MM.1S (cell line): Measurements from ENCODE around the gene UGGT2.
A peak's percentile ranks its signal among the peaks of the same experiment; 100 is the strongest.

Experiments
- EZH2 ChIP-seq: fragments of 300-600 bp; sonication (generic); optimal IDR thresholded peaks from 2 replicates; pipeline ENCODE3; 2017; ENCODE audit warnings: low read depth, mild to moderate bottlenecking, antibody characterized with exemption, low read length, mixed read lengths
- TF ChIP-seq, protein P1 (sequence below): fragments of 300-600 bp; sonication (generic); IDR thresholded peaks from 2 replicates; pipeline ENCODE4 v1.5.1; 2016; ENCODE audit warnings: antibody characterized with exemption, low read length, mixed read lengths

DNA sequence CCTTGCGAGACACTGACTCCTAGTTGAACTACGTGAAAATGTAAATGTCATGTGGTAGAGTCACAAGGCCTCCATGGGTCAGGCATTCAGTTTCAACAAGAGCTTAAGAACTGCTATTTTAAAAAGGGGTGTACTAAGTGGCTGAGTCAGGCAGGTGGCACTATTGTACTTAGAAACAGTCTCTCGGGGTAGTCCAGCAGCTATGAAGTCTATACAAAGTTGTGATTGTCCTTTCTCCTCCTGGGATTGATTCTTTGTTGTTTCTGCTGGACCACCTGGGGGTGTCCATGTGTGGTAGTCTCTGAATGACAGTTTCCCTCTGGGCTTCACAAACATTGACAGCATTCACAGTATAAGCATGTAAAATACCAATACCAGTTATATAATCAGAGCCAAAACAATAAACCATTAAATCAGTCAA lies 33.0 kb downstream of the UGGT2 start:
- TF ChIP-seq, protein P1, sequence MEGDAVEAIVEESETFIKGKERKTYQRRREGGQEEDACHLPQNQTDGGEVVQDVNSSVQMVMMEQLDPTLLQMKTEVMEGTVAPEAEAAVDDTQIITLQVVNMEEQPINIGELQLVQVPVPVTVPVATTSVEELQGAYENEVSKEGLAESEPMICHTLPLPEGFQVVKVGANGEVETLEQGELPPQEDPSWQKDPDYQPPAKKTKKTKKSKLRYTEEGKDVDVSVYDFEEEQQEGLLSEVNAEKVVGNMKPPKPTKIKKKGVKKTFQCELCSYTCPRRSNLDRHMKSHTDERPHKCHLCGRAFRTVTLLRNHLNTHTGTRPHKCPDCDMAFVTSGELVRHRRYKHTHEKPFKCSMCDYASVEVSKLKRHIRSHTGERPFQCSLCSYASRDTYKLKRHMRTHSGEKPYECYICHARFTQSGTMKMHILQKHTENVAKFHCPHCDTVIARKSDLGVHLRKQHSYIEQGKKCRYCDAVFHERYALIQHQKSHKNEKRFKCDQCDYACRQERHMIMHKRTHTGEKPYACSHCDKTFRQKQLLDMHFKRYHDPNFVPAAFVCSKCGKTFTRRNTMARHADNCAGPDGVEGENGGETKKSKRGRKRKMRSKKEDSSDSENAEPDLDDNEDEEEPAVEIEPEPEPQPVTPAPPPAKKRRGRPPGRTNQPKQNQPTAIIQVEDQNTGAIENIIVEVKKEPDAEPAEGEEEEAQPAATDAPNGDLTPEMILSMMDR: peak; percentile 80
- TF ChIP-seq EZH2: no peak
